Esophagus muscularis mucosa (tissue), 4 donors: ENCODE data around the gene HSD17B14. TPM values are rescaled to one million over a fixed set of nuclear protein-coding genes. Genes with fewer than 3 reads are reported as not detected.

ENCODE experiments used
- DNase-seq: peaks from one replicate; pipeline ENCODE4 v3.0.0-alpha.2; 2017; ENCODE audit errors: extremely low spot score
- H3K27ac ChIP-seq, 4 donors: fragments of 200-600 bp; sonication (generic); replicated peaks in 1 of 4; 1 replicate in 3 of 4; 2 replicates in 1 of 4; pipeline ENCODE4 v1.5.1; 2016 to 2019; ENCODE audit warnings: mild to moderate bottlenecking in 1 of 4
- H3K27me3 ChIP-seq, 4 donors: fragments of 200-600 bp; sonication (generic); one replicate each; pipeline versions ENCODE4 v1.5.1 to v1.6.0; 2016 to 2019
- H3K36me3 ChIP-seq, 4 donors: fragments of 200-600 bp; sonication (generic); one replicate each; pipeline ENCODE4 v1.5.1; 2016 to 2019
- H3K4me1 ChIP-seq, 4 donors: fragments of 200-600 bp; sonication (generic); one replicate each; pipeline ENCODE4 v1.5.1; 2016 to 2019
- H3K4me3 ChIP-seq, 4 donors: fragments of 200-600 bp; sonication (generic); 1 replicate in 2 of 4; 2 replicates in 2 of 4; pipeline ENCODE4 v1.5.1; 2016 to 2019; ENCODE audit warnings: mild to moderate bottlenecking in 4 of 4, moderate library complexity in 1 of 4
- H3K9me3 ChIP-seq, 4 donors: fragments of 200-600 bp; sonication (generic); 1 replicate in 3 of 4; 2 replicates in 1 of 4; pipeline ENCODE4 v1.5.1; 2016 to 2019
- EP300 ChIP-seq: sonication (generic); formaldehyde crosslinking; IDR thresholded peaks from one replicate; pipeline ENCODE4 v1.6.1; 2017; ENCODE audit warnings: antibody characterized with exemption
- POLR2A ChIP-seq: fragments of 450-650 bp; IDR thresholded peaks from one replicate; pipeline ENCODE4 v1.6.1; 2017; ENCODE audit warnings: antibody characterized with exemption, moderate library complexity, mild to moderate bottlenecking, low read depth
- POLR2AphosphoS5 ChIP-seq, 2 donors: sonication (generic); formaldehyde crosslinking; IDR thresholded peaks; one replicate each; pipeline ENCODE4 v1.6.1; 2017; ENCODE audit warnings: antibody characterized with exemption in 2 of 2
- WGBS: methylation state at CpG from one replicate; pipeline ENCODE4 v1.1.5; 2018; 5-methylcytosine and 5-hydroxymethylcytosine counted together
- intact Hi-C: fragments of 100-400 bp; cut with DNase I; formaldehyde crosslinking; loops from one replicate; pipeline ENCODE4 v1.15.1; 2023
- total RNA-seq, 4 donors: library from RNA; depleted of rRNA; stranded (reverse); fragments of >200 nt; gene quantifications; one replicate each; pipeline versions ENCODE4 v1.1.0 to v1.2.1, GENCODE V29; 2016
- TF ChIP-seq, protein P1 (sequence below), 3 experiments: fragments of 200-600 bp in 2 of 3; fragments of 450-650 bp in 1 of 3; sonication (generic) in 2 of 3; IDR thresholded peaks; one replicate each; pipeline ENCODE4 v1.5.1; 2017 to 2019; ENCODE audit warnings: antibody characterized with exemption in 3 of 3, mild to moderate bottlenecking in 2 of 3, moderate library complexity in 1 of 3

Gene HSD17B14
- total RNA-seq, 4 donors from 2014 or later: 7.1 to 8.9 (median 7.8) TPM

DNA sequence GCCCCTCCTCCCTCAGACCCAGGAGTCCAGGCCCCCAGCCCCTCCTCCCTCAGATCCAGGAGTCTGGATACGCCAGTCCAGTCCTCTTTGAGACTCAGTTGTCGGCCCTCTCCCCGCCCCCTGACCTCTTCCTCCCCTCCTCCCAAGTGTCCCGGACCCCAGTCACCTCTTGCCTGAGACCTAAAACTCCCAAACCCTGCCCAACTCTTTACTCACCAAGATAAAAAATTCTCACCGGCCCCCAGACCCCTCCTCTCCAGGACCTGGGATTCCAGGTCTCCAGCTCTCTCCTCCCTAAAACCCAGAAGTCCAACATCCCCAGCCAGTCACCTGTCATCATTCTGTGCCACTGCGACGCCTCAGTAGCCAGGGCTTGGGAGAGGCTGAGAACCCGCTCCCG, 1.4 kb upstream of the HSD17B14 start:
- DNase-seq: no peak
- H3K4me1 ChIP-seq: peaks cover 18 to 27% (median 25%) of the 10 kb centered on the region in 4 donors
- intact Hi-C loops: loop anchor here (2.0 kb wide), 1 partner anchor 43 kb away; no protein-coding TSS in a partner anchor
- H3K27me3 ChIP-seq: no peaks in the 10 kb centered on the region
- H3K36me3 ChIP-seq: peaks cover 0 to 34% (median 12%) of the 10 kb centered on the region in 4 donors
- H3K9me3 ChIP-seq: no peaks in the 10 kb centered on the region
- peak overlapping the region in 1 of 4 donors; percentile 50 for H3K4me3 ChIP-seq
- peak overlapping the region; percentile 72 to 83 (median 79) for H3K27ac ChIP-seq
- TF ChIP-seq, protein P1, sequence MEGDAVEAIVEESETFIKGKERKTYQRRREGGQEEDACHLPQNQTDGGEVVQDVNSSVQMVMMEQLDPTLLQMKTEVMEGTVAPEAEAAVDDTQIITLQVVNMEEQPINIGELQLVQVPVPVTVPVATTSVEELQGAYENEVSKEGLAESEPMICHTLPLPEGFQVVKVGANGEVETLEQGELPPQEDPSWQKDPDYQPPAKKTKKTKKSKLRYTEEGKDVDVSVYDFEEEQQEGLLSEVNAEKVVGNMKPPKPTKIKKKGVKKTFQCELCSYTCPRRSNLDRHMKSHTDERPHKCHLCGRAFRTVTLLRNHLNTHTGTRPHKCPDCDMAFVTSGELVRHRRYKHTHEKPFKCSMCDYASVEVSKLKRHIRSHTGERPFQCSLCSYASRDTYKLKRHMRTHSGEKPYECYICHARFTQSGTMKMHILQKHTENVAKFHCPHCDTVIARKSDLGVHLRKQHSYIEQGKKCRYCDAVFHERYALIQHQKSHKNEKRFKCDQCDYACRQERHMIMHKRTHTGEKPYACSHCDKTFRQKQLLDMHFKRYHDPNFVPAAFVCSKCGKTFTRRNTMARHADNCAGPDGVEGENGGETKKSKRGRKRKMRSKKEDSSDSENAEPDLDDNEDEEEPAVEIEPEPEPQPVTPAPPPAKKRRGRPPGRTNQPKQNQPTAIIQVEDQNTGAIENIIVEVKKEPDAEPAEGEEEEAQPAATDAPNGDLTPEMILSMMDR (IDR thresholded peaks at IDR 0.05): no peak
- TF ChIP-seq POLR2A (no peak), POLR2AphosphoS5 (IDR thresholded peaks at IDR 0.05) (no peak)
- WGBS: 76% methylated on average over 9 of the region's 9 CpGs

DNA sequence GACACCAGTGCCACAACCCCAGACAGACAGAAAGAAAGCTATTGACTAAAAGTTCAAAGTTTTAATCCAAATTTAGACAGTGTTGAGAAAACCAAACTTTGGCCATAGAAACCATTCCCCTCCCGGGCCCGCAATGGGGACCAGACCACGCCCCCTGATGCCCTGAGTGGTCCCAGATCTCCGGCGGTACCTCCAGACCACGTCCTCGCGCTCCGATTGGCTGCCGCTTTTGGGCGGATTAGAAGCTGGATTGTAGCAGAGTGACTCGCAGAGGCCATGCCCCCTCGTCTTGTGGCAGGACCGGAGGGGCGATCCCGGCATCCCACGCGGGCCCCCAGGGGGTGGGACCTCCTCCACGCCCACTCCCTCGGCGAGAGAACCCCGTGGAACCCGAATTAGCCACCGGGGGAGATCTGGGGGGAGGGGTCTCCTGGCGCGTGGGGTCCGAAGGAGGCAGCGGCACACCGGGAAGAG, 797 bp upstream of the HSD17B14 start:
- peaks cover 18 to 27% (median 25%) of the 10 kb centered on the region in 4 donors for H3K4me1 ChIP-seq
- H3K27ac ChIP-seq: peak overlapping the region; percentile 72 to 83 (median 79)
- H3K9me3 ChIP-seq: no peaks in the 10 kb centered on the region
- peak overlapping the region; percentile 40 to 58 (median 50) for H3K4me3 ChIP-seq
- TF ChIP-seq POLR2AphosphoS5 (IDR thresholded peaks at IDR 0.05): peak; percentile 72 to 78
- TF ChIP-seq EP300: no peak
- peaks cover 0 to 38% (median 15%) of the 10 kb centered on the region in 4 donors for H3K36me3 ChIP-seq
- DNase-seq: peak; percentile 96
- intact Hi-C loops: loop anchor here (2.0 kb wide), 1 partner anchor 42 kb away; no protein-coding TSS in a partner anchor
- no peaks in the 10 kb centered on the region for H3K27me3 ChIP-seq
- whole genome bisulfite sequencing: 5% methylated on average over 17 of the region's 29 CpGs

DNA sequence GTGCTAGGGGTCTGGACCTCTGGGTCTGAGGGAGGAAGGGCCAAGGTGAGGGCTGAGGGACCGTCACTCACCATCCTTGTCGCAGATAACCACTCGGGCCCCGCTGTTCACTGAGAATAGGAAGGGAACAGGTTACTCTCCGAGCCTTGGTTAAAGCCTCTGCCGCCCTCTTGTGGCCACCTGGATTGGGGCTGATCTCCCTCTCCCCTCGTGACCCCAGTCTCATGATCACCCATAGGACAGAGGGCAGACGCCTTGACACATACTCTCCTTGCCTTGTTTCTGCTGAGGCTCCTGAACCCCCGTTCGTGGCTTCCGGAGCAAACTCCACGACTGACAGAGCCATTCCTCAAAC, 580 bp downstream of the HSD17B14 start:
- Histone ChIP-seq H3K36me3 (peaks cover 0 to 45% (median 18%) of the 10 kb centered on the region in 4 donors), H3K27ac (peak overlapping the region; percentile 72 to 83 (median 79)), H3K4me3 (peak overlapping the region; percentile 40 to 58 (median 50)), H3K4me1 (peaks cover 18 to 27% (median 25%) of the 10 kb centered on the region in 4 donors), H3K9me3 (no peaks in the 10 kb centered on the region), H3K27me3 (no peaks in the 10 kb centered on the region)
- DNase-seq: peak; percentile 99
- intact Hi-C loops: loop anchor here (2.0 kb wide), 1 partner anchor 41 kb away; no protein-coding TSS in a partner anchor
- 0% methylated on average over 6 of the region's 12 CpGs for WGBS
- TF ChIP-seq POLR2AphosphoS5 (IDR thresholded peaks at IDR 0.05): peak; percentile 78 to 92
- TF ChIP-seq, protein P1 (IDR thresholded peaks at IDR 0.05): peak; percentile 93 to 98 (median 94)
- TF ChIP-seq EP300: no peak

DNA sequence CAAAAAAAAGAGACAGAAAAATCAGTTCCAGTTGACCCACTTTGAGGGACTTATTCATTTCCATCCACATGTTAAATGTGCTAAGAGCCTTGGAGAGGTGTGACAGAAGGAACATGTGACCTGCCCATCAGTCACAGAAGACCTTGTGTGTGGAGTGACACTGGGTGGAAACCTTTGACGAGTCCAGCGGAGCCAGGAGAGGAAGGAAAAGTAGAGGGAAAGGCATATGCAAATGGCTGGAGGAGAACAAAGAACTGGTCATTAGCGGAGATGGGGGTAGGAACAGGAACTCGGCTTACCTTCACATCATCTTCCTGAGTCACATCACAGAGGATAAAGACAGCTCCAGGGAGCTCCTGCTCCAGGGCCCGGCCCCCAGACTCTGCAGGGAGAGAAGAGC, 2.3 kb downstream of the HSD17B14 start:
- DNase-seq: no peak
- intact Hi-C loops: no loop called here
- Histone ChIP-seq H3K27me3 (no peaks in the 10 kb centered on the region), H3K9me3 (no peaks in the 10 kb centered on the region), H3K36me3 (peaks cover 0 to 42% (median 14%) of the 10 kb centered on the region in 4 donors), H3K4me3 (no peak overlapping the region), H3K27ac (no peak overlapping the region), H3K4me1 (peaks cover 18 to 27% (median 25%) of the 10 kb centered on the region in 4 donors)
- WGBS: 85% methylated on average over 5 of the region's 5 CpGs
- TF ChIP-seq POLR2AphosphoS5 (IDR thresholded peaks at IDR 0.05) (no peak), EP300 (no peak), POLR2A (no peak)
- TF ChIP-seq, protein P1 (IDR thresholded peaks at IDR 0.05): no peak

DNA sequence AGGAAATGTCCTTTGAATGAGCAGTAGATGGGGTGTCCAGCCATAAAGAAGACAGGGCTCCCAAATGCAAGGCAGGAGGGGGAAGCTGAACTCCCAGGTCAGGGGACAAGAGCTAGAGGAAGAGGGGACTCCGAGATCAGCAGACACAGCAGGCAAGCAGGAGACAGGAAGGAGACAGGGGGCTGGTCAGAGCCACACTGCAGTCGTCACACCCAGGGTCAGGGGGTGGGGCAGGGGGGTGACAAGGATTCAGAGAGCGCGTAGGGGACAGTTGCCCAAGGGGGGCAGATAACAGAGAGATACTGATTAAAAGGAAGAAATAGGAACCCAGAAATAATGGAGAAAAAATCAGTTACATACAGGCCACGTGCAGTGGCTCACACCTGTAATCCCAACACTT, 3.2 kb downstream of the HSD17B14 start:
- Histone ChIP-seq H3K4me1 (peaks cover 18 to 27% (median 25%) of the 10 kb centered on the region in 4 donors), H3K9me3 (no peaks in the 10 kb centered on the region), H3K4me3 (no peak overlapping the region), H3K36me3 (peaks cover 0 to 45% (median 14%) of the 10 kb centered on the region in 4 donors), H3K27ac (no peak overlapping the region), H3K27me3 (no peaks in the 10 kb centered on the region)
- 78% methylated on average over 5 of the region's 5 CpGs for WGBS
- intact Hi-C loops: no loop called here
- DNase-seq: no peak
- TF ChIP-seq POLR2A: no peak
- no peak for TF ChIP-seq EP300
- TF ChIP-seq, protein P1 (IDR thresholded peaks at IDR 0.05): no peak
- no peak for TF ChIP-seq POLR2AphosphoS5 (IDR thresholded peaks at IDR 0.05)
